NCI-H2171 treated with DMSO at 0.1 percent for 48 hours (cell line): ENCODE measurements around the gene YIPF5.
A peak's percentile ranks its signal among the peaks of the same experiment; 100 is the strongest.

ENCODE experiments used
- DNase-seq: peaks from one replicate; lab custom pipeline; 2025; lab: John Stamatoyannopoulos, UW

The YIPF5 gene

GRCh38 chr5:144170276-144171024 is at the start of gene YIPF5, which contains the start of gene KCTD16:
TSS of gene YIPF5 (minus strand) at chr5:144170659. CDS start at chr5:144169955, 704 bp downstream.
TSS of gene KCTD16 (plus strand) at chr5:144170873.
- DNase-seq: peak; percentile 94

- no peak for DNase-seq
Observed at GRCh38 chr5:144219869-144220268, 49.4 kb upstream of the YIPF5 start.

- DNase-seq: no peak
Observed at GRCh38 chr5:144210655-144211054, 40.2 kb upstream of the YIPF5 start.

- peak; percentile 75 for DNase-seq
Observed at GRCh38 chr5:144209361-144209760, 38.9 kb upstream of the YIPF5 start.

- no peak for DNase-seq
Observed at GRCh38 chr5:144207875-144208444, 37.5 kb upstream of the YIPF5 start.

GRCh38 chr5:144206141-144206540 is 35.7 kb upstream of the YIPF5 start:
- no peak for DNase-seq

- DNase-seq: peak; percentile 33
Observed at GRCh38 chr5:144205141-144205551, 34.7 kb upstream of the YIPF5 start.

GRCh38 chr5:144203750-144204596 is 33.5 kb upstream of the YIPF5 start:
- DNase-seq: peak; percentile 50

- no peak for DNase-seq
Observed at GRCh38 chr5:144202726-144203125, 32.3 kb upstream of the YIPF5 start.

- no peak for DNase-seq
Observed at GRCh38 chr5:144202072-144202471, 31.6 kb upstream of the YIPF5 start.

GRCh38 chr5:144201588-144201987 is 31.1 kb upstream of the YIPF5 start:
- no peak for DNase-seq

GRCh38 chr5:144198386-144198785 is 27.9 kb upstream of the YIPF5 start:
- DNase-seq: no peak

- no peak for DNase-seq
Observed at GRCh38 chr5:144196612-144197011, 26.2 kb upstream of the YIPF5 start.

GRCh38 chr5:144195448-144195847 is 25.0 kb upstream of the YIPF5 start:
- DNase-seq: no peak

GRCh38 chr5:144194144-144194543 is 23.7 kb upstream of the YIPF5 start:
- no peak for DNase-seq

- DNase-seq: no peak
Observed at GRCh38 chr5:144192661-144193060, 22.2 kb upstream of the YIPF5 start.

GRCh38 chr5:144191998-144192397 is 21.5 kb upstream of the YIPF5 start:
- DNase-seq: peak; percentile 3

GRCh38 chr5:144191531-144191930 is 21.1 kb upstream of the YIPF5 start:
- no peak for DNase-seq

- DNase-seq: no peak
Observed at GRCh38 chr5:144189800-144190429, 19.5 kb upstream of the YIPF5 start.

GRCh38 chr5:144187699-144188294 is 17.3 kb upstream of the YIPF5 start:
- no peak for DNase-seq

- peak; percentile 46 for DNase-seq
Observed at GRCh38 chr5:144183254-144183889, 12.9 kb upstream of the YIPF5 start.
